Measurements from ENCODE around the gene CLDN22.

Gene CLDN22

DNA sequence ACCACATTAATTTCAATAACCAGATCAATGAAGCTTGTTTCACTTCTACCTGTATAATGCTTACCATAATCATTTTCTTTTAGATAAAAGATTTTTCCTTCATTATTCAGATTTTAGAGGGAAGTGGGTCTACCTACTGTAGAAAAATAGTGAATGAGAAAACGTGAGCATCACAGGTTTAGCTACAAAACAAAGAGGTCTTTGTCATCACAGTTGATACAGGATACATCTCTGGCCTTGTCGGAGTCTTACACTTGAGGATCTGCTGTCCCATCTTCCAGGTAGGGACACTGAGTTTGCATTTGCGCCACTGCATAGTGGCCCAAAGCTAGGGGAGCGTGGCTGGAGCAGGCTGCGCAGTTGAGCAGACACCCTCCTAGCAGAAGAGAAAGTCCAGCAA lies 1.4 kb upstream of the CLDN22 start:
- DNase-seq (ENCODE audit: low read depth in 2 of 2), result no peak

DNA sequence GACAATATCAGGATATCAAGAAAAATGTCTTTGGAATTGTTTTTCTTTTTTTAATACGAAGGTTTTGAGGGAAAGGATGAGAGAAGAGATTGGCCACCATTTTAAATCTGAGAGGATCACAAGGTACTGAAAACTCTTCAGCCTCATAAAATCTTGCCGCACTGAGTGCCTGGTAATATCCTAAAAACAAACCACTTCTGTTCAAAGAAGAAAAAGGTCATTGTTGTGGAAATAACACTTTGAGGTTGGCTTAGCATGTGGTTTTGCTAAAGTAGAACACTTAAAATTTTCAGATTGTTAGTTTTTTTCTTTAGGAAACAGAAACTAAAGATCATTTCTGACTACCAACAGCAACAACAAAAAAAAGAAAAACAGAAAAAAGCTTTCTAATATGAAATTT lies 1.0 kb upstream of the CLDN22 start:
- no peak for DNase-seq (ENCODE audit: low read depth in 2 of 2)

DNA sequence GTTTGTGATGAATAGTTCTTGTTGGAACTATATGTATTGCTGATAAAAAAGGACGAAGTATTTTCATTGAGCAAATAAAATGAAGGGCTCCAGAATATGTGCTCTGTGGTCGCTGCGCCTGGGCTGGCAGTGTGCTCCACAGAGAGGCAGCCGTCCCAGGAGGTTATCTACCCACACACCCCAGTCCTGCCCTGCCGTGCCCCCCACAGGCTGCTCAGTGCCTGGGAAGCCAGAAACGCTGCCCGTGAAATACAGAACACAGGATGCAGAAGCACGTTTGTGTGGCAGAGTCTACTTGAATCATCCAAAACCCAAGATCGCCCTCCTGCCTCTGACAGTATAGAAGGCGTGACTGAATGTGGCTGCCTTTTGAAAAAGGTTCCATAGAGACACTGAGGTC lies 1.4 kb downstream of the CLDN22 start:
- no peak for DNase-seq (ENCODE audit: low read depth in 2 of 2)

DNA sequence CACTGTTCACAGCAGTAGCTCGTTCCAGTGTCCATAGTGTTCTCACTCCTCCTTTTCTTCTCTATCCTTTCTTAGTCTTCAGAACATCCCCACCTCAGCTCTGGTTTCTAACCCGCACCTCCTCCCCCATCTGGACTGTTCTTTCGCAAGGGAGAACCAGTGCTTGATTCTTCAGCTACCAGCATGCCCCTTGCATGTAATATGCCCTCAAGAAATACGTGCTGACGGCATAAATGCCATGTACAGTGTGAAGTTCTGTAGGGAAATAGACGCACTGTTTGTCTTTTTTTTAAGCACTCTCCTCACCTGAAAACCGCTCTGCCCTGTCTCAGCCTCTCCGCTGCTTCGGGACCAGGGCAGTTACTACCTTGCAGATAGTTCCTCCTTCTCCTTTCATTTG lies 5.3 kb downstream of the CLDN22 start:
- DNase-seq (ENCODE audit: low read depth in 2 of 2), result no peak

DNA sequence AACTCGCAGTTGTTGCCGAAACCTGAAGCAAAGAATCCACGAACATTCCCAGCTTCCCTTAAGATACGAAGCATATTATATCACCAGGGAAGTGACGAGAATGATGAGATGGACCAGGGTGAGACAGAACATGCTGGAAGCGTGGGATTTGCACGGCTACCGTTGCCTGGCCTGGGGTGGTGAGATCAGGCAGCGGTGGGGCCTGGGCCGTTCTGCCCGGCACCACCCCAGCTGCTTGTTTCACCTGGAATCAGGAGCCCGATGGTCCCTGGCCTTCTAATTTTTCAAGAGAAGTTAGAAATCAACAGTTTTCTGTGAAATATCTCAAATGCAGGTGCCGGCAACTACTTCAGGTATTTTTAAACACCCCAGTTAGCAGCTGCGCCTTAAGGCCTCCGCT lies 5.7 kb downstream of the CLDN22 start:
- DNase-seq (ENCODE audit: low read depth in 2 of 2), result no peak

DNA sequence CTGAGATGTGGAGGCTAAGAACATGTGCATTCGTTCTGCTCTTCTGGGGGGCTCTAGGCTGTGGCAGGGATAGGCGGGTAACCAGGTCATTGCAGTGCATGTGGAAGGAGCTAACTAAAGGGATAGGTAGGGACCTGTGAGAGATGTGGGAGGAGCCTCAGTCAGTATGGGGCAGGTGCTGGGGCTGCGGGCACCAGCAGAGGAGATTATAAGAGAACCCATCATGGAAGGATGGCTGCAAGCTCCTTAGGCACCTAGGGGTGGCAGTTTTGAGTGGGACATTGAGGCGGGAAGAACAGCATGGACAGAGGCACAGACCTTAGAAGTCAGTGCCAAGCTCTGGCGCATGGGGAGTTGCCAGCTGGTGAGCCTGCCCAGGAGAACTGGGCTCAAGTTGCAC lies 7.2 kb downstream of the CLDN22 start:
- DNase-seq (ENCODE audit: low read depth in 2 of 2), result no peak

DNA sequence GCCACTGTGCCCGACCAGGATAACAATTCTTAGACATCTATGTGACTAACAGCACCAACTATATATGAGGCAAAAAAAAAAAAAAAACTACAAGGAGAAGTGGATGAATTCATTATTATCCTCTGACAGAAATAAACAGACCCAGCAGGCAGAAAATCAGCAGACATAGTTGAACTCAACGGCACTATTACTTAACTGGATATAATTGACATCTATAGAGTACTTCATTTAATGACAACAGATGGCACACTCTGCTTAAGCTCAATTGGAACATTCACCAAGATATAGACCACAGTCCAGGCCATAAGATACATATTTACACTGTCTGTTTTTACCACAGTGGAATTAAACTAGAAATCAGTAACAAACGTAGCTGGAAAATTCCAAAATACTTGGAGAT lies 13.3 kb downstream of the CLDN22 start:
- no peak for DNase-seq (ENCODE audit: low read depth in 2 of 2)

DNA sequence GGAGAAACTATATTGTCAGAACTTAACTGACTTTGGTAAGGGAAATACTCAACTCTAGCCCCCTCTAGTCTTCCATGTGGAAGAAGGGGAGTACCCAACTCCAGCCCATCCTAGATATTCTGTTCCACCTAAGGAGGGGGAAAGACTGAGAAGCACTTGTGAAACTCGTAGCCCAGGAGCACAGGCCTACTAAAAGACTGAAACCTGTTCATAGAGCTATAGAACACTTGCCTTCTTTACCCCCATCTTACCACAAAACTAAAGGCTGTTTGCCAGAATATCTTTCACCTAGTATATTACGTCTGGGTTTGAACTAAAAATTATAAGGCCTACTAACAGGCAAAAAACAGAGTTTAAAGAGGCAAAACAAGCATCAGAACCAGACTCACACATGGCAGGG lies 15.5 kb downstream of the CLDN22 start:
- no peak for DNase-seq (ENCODE audit: low read depth in 2 of 2)

DNA sequence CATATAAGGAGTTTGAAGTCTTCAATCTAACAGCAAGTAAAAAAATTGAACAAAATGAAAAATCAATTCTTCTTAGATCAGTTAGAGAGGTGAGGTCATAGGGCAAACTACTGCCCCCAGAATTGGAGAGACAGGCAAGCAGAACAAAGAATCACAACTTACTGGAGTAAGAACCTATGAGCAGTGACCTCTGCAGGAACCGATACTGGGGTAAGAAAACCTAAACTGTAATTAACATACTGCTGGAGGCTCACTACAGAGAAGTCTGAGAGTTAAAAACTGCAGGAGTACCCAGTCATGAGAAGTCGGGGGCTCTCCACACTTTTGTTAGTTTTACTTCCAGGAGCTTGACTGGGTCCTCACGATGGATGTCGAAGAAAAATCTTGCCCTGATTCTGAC lies 16.0 kb downstream of the CLDN22 start:
- no peak for DNase-seq (ENCODE audit: low read depth in 2 of 2)

DNA sequence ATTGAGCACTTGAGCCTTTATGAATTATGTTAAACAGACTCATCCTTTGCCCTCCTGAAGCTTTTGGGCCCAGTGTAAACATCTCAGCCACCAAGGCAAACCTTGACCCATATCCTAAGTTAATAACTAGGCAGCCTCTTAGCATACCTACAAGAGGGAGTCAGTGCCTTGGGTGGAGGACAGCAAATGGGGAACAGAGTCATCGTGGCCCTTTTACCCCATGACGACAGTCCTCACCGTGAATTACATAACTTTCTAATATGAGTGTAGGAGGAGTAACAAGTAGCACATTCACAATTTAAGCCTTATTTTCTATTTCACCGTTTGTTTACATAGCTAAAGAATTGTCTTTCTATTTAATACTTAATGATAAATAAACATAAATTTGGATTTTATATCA lies 16.8 kb downstream of the CLDN22 start:
- DNase-seq (ENCODE audit: low read depth in 2 of 2), result no peak

DNA sequence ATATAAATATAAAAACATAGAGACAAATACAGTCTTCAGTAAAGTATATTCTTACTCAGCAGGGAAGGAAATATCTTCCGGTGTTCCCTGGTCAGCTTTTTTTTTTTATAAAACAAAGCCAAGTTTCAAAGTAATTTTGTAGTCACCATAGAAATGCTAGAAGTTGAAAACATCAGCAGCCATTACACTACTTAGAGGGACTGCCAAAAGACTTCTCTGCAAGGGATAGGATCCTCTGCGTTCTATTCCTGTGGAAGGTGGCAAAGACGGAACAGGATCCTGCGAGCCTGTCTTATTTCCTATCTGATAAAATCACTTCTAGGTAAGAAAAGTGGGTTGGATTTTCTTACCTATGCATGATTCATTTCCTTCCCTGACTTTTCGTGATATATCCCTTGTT lies 19.4 kb downstream of the CLDN22 start:
- no peak for DNase-seq (ENCODE audit: low read depth in 2 of 2)

DNA sequence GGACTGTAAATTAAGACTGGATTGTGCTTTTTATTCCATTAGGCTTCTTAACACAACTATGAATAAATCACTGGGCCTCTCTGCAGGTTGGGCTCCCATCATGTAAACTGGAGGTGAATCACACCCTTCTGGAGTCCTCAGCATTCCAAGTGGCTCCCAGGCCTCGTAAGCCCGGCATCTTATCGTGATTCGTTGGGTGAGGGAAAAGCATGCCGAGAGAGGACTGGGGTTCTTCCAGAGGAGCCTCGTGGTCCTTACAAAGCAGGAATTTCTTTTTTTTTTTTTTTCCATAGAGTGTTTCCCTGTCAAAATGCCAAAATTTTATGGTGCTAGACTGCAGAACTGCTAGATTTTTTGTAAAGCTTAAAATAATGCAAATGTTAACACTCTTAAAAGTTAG lies 20.0 kb downstream of the CLDN22 start:
- DNase-seq (ENCODE audit: low read depth in 2 of 2), result no peak

DNA sequence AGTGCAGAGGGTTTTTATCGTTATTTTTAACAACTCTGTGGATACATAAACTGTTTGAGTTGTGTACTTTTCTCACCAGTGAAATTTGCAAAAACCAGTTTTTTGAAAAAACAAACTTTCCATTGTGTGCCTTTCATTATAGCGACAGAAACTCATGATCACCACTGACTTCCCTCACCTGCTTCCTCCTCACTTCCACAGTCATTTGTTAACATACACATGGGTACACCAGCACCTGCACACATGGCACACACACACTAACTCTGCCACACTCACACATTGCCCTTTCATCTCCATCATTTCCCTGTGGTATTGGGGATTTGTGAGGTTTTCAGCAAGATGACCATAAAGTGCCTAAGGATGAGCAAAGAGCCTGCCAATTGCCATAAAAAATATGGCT lies 20.6 kb downstream of the CLDN22 start:
- no peak for DNase-seq (ENCODE audit: low read depth in 2 of 2)

DNA sequence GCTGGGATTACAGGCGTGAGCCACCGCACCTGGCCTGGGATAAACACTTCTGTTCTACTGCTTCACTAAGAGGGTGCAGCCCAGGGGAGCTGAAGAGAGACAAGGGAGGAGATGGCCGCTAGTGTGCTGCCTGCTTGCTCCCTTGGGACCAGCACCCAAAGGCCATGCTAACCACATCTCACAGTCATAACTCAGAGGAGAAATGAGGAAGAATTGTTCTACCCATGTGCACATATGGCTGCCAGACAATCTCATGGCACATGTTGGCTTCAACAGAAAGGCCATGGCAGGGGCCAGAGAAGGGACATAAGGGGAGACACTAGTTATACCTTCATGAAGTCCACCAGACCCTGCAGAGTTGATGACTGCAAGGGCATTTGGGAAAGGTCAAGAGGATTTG lies 22.4 kb downstream of the CLDN22 start:
- no peak for DNase-seq (ENCODE audit: low read depth in 2 of 2)

DNA sequence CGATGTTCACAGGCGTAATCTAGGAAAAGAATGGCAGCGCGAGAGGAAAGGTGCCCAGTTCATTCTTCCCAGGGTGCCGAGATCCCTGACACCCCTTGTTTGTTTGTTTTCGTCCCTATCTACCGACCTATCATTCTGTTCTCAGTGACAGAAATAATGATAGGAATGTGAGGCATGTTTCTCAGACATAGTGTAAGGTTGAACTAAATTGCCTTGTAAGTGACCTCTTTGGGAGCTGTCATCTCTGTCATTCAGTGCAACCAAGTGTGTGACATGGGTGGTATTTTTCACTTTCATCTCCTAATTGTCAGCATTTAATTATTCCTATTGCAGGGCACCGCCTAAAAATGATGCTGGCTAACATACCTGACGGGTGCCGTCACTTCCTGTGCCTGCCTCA lies 24.4 kb downstream of the CLDN22 start:
- no peak for DNase-seq (ENCODE audit: low read depth in 2 of 2)

DNA sequence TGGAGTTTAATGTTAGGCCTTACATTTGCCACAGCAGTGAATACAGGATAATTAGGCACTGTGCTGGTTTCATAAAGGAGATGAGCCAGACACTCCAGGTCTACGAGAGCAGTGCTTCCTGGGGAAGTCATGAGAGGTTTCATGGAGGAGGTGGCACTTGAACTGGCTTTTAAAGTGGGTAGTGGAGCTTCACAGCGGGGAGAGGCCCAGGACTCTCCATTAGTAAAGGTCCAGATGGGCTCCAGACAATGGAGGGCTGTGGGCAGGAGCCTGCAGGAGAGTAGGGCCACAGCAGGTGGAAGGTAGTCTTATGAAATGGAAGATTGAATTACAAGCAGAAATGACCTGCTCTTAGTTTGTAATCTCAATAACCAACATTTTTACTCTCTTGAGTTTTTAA lies 29.0 kb downstream of the CLDN22 start:
- no peak for DNase-seq (ENCODE audit: low read depth in 2 of 2)

DNA sequence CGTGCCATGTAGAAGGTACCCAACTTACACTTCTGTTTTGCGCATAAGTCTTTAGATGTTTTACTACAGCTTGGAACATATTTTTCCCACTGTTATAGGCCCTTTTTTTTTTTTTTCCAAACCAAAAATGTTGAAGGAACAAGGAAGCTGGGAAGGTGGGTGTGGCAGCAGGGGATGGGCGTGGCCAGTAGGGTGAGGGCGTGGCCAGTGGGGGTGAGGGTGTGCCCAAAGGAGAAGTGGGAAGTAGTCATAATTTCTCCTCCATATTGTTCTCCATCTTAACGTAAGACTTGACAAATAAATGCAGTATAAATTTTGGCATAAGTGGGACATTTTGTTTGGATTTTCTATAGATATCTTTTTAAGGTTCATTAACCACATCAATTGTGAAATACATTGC lies 30.4 kb downstream of the CLDN22 start:
- no peak for DNase-seq (ENCODE audit: low read depth in 2 of 2)

DNA sequence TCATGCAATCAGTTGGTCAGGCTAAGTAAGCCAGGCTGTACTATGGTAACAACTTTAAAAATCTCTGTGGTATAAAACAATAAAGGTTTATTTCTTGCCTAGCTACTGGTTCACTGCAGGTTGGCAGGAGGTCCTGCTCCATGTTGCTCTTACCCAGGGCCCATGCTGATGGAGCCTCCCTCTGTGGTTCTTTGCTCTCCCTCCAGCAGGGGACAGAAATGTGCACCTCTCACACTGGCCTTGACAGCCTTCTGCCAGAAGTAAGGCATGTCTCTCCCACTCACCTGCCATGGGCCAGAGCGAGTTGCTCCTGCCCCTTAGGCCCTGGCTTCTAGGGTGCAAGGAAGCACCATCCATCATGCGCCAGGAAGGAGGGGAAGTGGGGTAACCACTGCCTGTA lies 31.1 kb downstream of the CLDN22 start:
- DNase-seq (ENCODE audit: low read depth in 2 of 2), result no peak

DNA sequence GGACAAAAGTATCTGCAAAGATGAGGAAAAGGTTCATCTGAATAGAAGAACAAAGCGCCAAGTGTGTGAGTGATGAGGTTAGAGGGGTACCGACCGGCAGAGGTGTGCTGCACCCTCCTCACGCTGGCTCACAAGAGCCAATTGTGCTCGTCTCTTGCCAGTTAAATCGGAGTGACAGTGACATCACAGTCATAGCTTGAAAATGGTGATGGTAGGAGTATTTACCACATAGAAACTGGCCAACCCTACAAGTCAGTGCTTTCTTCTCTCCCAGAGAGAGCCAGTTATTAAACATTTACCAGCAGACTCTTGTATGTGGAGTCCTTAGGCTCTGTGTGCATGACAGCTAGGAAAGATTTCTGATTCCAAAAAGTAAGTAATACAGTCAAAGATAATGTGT lies 32.4 kb downstream of the CLDN22 start:
- DNase-seq (ENCODE audit: low read depth in 2 of 2), result no peak

DNA sequence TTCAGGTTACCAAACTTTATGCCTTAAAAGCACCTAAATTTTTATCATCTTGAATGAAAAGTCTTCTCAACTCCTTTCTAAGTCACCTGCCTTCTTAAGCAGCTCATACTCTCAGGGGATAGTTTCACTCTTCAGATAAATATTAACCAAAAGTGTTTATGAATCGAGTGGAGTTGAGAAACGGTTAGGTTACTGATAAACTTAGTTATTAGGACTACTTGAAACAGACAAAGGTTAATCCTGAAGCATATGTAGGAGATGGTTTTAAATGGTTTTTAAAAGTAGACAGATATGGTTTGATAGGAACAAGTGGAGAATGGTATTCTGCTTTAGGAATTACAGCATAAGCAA lies 32.8 kb downstream of the CLDN22 start:
- no peak for DNase-seq (ENCODE audit: low read depth in 2 of 2)

DNA sequence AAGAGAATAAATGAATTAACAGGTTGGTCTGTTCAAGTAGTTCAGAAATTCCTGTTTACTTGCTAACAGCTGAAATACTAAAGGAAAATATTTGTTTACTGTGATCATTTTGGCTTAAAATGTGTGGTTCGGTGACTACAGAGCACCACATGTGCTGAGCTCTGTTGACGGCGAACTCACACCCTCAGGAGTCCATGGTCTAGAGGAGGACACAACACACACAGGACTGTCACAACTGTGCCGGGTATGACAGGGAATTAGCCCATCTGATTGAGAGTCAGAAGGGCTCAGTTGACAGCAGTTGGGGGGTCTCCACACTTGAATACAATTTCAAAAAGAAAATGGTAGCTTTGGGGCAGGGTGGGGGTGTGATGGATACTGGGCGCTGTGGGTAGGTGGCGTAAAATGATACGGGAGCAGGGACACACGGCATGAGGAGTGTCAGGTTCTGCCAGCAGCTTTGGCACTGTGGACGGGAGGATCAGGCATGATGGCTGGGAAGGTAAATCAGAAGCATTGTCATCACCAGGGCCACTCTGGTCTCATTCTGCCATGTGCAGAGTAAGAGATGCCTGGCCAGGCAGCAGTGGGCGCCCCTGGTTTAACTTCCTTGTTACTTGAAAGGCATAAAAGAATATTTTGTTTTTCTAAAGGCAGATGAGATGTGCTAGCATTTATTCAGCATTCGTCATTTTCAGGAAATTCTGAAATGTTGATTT lies 33.3 kb downstream of the CLDN22 start:
- DNase-seq (ENCODE audit: low read depth in 2 of 2), result no peak

DNA sequence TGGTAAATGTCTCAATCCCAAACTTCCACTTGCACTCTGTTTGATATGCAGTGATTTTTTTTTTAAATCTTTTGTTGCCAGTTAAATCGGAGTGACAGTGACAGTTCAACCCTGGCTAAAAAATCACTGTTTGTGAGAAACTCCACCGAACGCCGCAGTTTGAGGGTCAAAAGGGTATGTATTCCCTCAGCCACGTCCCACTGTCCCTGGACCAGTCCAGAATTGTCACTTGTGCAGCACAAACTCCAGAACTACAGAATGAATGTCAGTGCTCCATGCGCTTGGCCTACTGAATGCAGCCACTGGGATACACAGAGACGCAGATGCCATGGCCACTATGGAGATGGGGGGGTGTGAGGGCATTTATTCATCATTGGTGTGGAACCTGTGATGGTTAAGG lies 34.2 kb downstream of the CLDN22 start:
- no peak for DNase-seq (ENCODE audit: low read depth in 2 of 2)

DNA sequence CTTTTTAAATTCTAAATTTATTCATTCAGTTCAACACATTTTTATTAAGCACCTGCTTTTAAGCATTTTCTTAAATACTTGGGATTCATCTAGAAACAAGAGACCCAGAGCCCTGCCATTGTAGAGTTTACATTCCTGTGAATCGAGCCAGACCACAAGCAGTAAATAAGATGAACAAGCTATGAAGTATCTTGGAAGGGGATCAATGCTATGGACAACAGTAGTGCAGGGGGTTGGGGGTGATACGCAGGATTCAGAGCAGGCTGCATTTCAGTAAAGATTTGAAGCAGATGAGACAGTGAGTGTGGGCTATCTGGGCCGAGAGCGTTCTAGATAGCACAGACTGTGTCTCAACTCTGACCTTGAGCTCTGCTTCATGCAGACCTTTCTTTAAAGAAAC lies 35.1 kb downstream of the CLDN22 start:
- DNase-seq (ENCODE audit: low read depth in 2 of 2), result no peak

DNA sequence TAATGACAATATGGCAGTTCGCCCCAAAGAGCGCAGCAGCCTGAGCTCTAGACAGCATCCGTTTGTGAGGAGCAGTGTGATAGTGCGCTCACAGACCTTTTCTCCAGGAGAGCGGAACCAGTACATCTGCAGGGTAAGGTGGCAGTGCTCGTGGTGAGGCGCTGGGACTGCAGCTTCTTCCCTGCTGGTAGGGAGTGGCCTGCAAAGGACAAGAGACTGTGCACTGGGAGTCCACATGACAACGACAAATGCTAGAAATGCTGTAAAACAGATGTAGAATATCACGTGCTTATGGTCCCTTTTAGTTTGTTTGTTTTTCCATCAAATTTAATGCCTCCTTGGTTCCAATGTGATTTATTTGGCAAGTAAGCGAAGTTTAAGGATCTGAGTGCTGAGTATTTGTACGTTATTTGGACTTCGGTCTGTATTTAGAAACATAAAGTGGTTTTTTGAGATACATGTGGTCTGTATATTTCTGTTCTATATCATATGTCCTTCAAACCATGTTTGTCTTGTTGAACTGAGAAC lies 35.8 kb downstream of the CLDN22 start:
- DNase-seq (ENCODE audit: low read depth in 2 of 2), result no peak
